Nephron (organoid): ENCODE results near the gene CIART.

Experiments used
- H3K27ac Mint-ChIP-seq, 3 experiments: 2 replicates each; pipeline ENCODE4 v1.8.0; 2020; ENCODE audit warnings: mixed read lengths in 3 of 3, mild to moderate bottlenecking in 2 of 3, moderate library complexity in 1 of 3
- H3K27me3 Mint-ChIP-seq: 2 replicates; pipeline ENCODE4 v1.8.0; 2021; ENCODE audit warnings: low read depth, mild to moderate bottlenecking, moderate library complexity, mixed read lengths
- H3K36me3 Mint-ChIP-seq: 2 replicates; pipeline ENCODE4 v1.8.0; 2020; ENCODE audit warnings: low read depth, mixed read lengths
- H3K4me1 Mint-ChIP-seq: 2 replicates; pipeline ENCODE4 v1.8.0; 2020; ENCODE audit warnings: mixed read lengths
- H3K4me3 Mint-ChIP-seq, 3 experiments: 2 replicates each; pipeline ENCODE4 v1.8.0; 2020; ENCODE audit warnings: mild to moderate bottlenecking in 3 of 3, mixed read lengths in 3 of 3, moderate library complexity in 2 of 3
- H3K9me3 Mint-ChIP-seq: 2 replicates; pipeline ENCODE4 v1.8.0; 2020; ENCODE audit warnings: mixed read lengths
- CTCF ChIP-seq, 3 experiments: fragments of 200-600 bp; sonication (generic); IDR thresholded peaks; one replicate each; pipeline ENCODE4 v1.5.0; 2021; ENCODE audit warnings: antibody characterized with exemption in 3 of 3; ENCODE audit not compliant: unreplicated experiment in 3 of 3

The CIART gene

GRCh38 chr1:150332651-150333290 lies 50.4 kb downstream of the CIART start:
- Mint-ChIP-seq H3K9me3 (no peaks in the 10 kb centered on the region), H3K36me3 (peaks cover 76% of the 10 kb centered on the region), H3K4me1 (no peaks in the 10 kb centered on the region), H3K4me3 (no peak overlapping the region), H3K27ac (no peak overlapping the region), H3K27me3 (no peaks in the 10 kb centered on the region)
- TF ChIP-seq CTCF (IDR thresholded peaks at IDR 0.05; ENCODE audit: unreplicated experiment in 3 of 3), result no peak
